IPS-NIHi7 (cell line): ENCODE results near the gene KCNA1.

Experiments
- DNase-seq: peaks from one replicate; pipeline ENCODE4 v3.0.0; 2012; ENCODE audit warnings: mixed read lengths; ENCODE audit errors: extremely low spot score

KCNA1 gene

DNA sequence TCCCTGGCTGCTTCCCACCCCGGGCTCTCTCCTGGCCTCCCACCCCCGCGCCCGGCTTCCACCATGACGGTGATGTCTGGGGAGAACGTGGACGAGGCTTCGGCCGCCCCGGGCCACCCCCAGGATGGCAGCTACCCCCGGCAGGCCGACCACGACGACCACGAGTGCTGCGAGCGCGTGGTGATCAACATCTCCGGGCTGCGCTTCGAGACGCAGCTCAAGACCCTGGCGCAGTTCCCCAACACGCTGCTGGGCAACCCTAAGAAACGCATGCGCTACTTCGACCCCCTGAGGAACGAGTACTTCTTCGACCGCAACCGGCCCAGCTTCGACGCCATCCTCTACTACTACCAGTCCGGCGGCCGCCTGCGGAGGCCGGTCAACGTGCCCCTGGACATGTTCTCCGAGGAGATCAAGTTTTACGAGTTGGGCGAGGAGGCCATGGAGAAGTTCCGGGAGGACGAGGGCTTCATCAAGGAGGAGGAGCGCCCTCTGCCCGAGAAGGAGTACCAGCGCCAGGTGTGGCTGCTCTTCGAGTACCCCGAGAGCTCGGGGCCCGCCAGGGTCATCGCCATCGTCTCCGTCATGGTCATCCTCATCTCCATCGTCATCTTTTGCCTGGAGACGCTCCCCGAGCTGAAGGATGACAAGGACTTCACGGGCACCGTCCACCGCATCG, 1.8 kb downstream of the KCNA1 start:
- no peak for DNase-seq

DNA sequence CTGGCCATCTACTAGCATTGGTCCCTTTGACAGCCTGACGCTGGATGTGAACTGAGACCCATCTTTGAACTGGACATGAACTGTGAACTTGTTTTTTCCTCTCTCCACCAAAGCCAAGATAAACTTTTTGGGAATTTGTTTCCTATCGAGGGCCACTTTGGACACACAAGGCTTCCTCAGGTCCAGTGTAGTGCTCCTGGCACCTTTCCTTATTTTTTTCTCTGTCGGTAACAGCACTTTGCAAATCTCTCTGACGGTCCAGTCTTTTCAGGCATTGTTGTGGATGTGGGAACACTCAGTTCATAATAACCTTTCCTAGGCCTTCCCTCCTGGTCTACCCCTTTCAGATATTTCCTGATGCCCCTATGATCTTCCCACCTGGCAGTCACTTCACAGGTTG, 5.0 kb downstream of the KCNA1 start:
- no peak for DNase-seq

DNA sequence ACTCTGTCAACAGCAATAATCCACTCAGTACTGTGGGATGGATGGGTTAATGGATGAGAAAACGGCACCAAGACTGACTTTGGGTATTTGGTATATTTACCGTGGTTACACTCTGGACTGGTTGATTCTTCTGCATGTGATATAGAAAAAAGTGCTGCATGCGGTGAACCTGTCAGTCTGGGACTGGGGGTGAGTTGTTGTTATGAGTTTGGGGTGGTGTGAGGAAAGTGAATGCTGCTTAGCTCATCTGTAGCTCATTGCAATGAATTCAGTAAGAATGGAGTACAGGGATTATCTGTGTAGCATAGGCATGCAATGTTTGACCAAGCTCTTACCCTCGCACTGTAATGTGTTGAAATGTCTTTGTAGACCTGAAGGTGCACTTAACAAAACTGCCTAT, 6.0 kb downstream of the KCNA1 start:
- no peak for DNase-seq

DNA sequence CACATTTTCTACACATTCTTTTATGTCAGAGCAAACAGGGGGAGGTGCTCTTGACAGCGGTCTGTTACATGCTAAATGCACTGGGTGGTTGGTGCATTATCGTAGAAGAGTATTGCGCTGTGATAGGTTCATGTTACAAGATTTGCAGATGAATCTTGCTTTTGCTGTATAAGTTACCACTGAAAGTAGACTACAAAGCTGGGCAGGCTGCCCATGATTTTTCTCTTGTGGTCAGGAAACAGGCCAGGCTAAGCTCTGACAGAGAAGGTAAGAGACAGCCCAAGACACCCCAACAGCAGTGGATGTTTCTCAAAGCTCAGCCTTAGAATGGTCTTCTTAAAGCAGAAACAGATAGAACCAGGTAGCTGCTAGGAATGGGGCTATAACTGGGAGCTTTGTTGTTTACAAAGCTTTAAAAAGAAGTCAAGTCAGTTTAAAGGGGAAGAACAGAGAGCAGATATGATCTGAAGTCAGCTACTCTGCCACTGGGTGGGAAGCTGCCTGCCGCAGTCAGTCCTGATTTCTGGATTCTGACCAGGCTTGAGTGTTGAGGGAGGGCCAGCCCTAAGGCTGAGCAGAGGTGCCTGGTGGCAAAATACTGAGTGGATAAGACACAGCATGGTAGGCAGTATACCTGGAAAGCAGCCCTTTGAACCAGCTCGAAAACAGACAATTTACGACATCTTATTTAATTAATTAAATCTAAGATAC, 9.4 kb downstream of the KCNA1 start:
- DNase-seq: no peak

DNA sequence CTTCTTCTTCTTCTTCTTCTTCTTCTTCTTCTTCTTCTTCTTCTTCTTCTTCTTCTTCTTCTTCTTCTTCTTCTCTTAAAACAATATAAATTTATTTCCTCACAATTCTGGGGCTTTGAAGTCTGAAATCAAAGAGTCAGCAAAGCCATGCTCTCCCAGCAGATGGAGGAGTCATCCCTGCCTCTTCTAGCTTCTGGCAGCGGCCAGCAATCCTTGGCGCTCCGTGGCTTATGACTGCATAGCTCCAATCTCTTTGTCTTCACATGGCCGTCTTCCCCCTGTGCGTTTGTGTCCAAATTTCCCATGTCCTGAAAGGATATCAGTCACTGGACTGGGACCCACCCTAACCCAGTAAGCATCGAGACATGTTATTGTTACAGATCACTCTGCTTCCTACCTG, 22.9 kb downstream of the KCNA1 start:
- no peak for DNase-seq

DNA sequence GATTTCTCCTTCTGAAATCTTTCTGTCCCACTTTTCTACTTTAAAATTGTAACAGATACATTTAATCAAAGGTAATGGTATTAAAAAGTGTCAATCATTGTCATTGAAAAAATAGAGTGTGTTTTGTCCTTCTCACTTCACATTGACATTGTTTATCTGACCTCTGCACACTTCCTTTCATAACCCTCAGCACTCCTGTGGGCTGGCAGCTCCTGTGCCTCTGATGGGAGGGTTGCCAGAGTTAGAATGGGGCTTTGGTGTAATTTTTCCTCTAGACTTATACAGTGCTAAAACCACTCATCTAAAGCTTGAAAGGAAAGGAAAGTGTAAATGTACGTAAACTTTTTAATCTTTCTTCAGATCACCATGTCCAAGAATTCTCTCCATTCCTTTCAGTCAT, 23.7 kb downstream of the KCNA1 start:
- DNase-seq: no peak

DNA sequence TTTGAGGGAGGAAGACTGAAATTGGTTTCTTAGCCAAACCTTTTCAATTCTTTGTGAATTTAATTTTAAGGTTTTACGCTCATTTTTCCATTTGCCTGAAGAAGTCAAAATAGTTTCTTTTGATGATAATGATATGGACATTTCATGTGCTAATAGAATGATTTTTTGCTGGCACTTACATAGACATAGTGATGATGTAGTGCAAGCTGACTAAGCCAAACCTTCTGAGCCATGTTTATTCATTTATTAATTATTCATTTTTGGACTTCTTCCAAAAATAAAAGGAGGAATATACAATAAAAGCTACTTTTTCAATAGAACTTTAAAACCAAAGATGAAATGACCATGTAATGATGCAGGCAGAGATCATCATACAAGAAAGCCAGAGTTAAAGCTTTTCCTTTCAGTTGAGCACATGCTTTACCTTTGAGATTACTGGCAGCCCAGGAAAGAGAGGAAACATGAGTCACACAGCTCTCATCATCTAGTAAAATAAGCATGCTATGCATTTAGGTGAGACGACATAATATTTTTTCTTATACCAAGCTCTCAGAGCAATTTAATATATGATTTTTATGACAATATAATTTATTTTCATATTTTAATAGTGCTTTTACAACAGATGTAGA, 24.8 kb downstream of the KCNA1 start:
- no peak for DNase-seq

DNA sequence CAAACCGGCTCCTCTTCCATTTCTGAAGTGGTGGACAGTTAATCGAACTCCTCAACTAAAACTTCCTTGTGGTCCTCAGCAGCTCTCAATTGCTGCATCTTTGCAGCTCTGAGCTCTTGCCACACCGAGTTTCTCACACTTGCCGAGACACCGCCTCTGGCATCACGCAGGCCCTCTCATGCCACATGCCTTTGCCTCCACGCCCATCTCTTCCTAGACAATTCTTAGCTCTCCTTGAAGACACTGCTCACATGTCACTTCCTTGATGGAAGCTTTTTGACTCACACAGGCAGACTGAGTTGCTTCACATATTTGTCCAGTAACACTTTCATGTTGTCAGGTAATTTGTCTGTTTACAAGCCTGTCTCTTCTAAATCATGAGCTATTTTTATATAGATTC, 29.2 kb downstream of the KCNA1 start:
- no peak for DNase-seq

DNA sequence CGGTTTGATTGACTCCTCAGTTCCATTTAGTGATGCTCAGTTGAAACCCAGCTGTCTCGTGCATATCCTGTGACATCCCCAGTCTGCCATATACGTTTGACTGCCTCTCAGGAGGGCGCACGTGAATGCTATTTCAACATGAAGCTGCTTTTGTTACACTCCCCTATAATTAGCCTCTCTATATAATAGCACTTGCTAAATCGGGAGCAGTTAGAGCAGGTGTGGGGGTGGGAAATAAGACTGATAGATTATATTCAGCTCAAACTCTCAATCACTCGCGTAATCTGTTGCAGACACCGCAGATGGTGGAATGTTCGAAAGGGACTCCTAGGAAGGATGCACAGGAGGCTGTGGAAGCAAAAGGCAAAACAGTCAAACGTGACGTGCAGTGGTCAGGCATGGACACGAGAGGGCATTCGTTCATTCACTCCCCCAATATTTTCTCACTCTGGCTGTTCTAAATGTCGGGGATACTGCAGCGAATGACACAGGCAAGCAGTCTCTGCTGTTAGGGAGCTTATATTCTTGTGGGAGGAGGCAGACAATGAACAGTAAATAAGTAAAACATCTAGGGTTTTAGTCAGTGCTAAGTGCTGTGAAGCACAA, 29.8 kb downstream of the KCNA1 start:
- no peak for DNase-seq

DNA sequence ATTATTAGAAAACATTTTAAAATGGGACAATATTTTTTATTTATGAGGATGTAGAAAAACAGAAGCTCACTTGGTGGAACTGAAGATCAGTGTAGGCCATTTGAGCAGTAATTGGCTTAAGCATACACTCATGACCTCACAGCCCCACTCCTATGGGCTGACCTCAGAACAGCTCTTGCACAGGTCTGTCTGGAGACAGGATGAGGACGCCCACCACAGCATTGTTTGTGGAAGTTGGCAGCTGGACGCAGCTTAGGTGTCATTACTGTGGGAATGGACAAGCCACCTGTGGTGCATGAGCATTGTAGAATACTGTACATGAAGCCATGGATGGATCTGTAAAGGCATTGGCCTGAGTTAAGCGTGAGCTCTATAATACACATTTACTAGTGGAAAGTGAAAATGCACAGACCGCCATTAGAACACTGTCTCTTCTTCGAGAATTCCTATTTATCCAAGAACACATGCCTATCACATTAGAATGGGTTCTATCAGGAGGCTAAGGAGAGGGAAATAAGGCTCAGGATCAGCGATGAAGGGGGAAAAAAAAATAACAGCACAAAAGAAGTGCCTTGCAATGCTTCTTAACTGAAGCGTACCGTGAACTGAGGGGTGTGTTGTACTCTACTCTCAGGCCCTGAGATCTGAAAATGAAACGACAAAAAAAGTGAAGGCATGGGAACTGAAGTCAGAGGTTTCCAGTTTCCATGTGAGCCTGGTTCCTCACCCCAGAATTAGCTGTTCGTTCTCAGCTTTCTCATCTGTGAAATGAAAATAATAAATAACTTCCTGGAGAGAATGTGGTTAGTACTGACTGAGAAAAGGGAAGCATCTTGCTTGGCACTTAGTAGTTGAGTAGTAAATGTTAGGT, 33.6 kb downstream of the KCNA1 start:
- DNase-seq: no peak

DNA sequence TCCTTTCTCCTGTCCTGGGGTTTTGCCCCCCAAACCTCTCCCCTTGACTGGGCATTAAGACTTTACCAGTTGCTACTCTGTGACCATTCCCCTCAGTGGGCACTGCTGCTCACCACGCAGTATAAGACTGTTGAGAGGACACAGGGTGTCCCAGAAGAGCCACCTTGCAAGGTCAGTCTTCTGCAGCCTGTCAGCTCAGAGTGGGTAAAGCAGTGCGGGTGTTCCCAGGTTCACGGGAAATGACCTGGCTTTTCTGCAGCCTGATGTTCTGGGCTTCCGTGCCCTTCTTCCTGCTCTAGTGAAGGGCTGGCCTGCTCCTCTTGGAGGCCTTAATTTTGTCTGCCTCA, 34.2 kb downstream of the KCNA1 start:
- no peak for DNase-seq

DNA sequence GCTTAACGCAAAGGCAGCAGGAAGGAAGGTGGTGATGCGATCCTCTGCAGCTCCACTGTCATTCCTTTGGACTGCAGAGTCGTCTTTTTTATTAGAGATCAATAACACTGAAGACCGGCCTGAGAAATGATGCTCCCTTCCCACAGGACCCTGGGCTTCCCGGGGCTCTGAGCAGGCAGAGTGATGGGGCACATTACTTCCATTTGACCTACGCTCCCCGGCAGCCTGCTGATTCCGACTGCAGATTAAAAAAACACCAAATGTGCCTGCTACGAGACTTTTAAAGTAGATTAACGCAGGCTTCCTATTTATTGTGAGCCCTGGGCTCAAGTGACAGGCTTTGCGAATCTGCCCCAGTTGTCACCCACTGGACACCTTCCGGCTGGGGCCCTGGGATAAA, 37.5 kb downstream of the KCNA1 start:
- no peak for DNase-seq

DNA sequence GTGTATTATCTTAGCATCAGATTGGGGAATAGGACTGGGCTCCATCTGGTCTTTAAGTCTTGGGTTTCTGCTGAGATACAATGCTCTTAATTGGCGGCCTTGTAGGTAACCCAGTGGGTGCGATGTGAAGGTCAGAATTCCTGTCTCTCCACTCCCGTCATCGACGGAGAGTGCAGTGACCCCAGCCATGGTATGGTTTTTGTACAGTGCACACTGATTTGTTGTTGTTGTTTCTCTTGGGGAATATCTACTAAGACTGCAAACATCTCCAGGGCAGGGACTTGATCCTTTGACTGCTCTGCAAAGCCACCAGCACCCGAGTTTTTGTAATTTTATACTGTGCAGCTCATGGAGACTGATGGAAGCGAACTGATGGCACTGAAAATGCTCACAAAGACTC, 41.4 kb downstream of the KCNA1 start:
- no peak for DNase-seq

DNA sequence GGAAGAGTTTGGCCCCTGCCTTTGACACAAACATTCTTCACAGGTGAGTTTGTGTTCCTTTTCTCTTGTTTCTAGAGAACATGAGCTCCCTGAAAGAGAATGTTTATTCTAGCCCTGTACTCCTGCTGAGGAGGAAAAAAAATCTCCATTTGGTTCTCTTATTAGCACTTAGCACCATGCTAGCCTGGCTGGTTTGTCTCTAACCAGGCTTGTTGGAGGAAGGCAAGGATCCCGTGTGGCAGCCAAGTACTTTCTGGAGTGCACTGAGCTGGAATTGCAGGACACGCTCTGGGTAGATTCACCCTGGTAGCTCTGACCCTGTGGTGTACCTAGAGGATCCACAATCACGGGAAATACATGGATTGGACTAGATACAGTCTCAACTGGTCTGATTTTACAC, 41.9 kb downstream of the KCNA1 start:
- DNase-seq: no peak

DNA sequence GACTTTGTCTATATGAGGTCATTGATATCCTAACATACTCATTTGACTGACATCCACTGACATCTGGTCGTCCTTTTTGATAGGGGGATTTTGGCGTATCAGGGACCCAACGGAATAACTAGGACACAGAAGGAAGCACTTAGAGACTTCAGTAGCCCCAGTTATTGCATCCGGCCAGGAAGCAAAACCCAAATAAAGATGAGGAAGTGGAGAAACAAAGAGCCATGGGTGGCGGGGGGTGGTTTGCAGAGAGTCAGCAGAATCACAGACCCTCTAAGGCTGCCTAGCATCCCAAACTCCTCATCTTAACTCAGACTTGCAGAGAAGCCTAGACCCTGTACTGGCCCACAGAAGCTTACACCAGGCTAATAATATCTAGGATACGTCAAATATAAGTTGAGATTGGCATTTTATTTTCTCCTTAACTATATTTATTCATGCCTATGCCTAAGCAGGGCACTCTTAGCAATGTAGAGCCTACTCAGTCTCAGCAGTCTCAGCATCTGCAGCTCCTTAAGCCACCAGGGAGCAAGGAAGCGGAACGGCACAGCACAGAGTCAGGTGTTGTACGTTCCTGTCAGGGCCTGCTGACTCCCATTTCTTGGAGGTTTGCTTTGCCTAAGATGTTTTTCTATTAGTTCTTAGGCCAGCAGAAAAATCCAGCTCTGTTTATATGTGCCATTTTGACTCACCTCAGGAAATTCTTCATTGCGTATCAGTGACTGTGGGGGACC, 45.1 kb downstream of the KCNA1 start:
- no peak for DNase-seq

DNA sequence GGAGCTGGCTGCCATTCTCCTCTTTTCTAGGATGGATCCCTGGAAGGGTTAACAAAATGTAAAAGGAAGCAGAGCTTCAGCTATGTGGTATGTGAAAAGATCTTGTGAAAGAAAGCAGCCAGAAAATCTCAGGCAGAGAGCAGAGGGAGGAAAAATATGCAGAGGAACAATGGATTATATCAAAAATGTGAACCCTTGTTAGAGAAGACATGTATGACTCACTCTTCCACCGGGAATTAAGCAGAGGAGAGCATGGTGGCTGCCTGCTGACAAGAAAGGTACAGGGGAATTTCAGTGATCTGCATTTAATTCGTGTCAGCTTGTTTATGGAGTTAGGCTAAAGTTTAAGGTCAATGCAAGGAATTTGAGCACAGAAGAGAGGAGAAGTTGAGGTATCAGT, 46.3 kb downstream of the KCNA1 start:
- DNase-seq: no peak

DNA sequence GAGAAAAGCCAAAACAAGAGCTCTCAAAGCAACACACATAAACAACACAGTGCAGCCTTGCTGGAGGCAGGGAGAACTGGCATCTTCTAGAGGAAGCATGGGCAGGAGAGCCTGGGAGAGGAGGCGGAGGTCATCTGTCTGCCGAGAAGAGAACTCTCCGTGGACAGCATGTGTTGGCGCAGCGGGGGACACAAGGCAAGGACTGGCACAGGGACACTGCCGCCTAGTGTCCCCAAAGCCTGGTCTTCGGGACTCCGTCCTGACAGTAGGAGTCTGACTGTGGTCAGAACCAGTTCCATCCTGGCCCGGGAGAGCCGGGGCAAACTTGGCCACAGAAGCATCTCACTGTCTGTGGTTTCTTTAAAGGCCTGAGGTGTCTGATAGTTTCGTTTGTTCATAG, 47.3 kb downstream of the KCNA1 start:
- no peak for DNase-seq

DNA sequence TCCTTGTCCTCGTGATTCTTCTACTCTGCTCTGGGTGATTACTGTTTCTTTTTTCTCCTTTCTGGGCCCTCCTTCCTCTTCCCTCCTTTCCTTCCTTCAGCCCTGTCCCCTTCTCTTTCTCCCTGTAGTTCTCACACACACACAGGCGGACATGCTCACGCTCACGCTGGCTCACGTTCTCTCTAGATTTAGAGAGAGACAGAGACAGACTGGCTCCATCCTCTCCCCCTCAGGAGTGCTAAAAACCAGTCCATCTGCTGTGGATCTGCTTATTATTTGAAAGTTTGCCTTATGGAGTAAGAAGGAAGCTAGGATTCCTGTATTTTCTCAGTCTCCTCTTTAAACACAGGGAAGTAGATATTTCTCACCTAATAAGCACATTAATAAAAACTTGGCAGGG, 48.1 kb downstream of the KCNA1 start:
- no peak for DNase-seq

DNA sequence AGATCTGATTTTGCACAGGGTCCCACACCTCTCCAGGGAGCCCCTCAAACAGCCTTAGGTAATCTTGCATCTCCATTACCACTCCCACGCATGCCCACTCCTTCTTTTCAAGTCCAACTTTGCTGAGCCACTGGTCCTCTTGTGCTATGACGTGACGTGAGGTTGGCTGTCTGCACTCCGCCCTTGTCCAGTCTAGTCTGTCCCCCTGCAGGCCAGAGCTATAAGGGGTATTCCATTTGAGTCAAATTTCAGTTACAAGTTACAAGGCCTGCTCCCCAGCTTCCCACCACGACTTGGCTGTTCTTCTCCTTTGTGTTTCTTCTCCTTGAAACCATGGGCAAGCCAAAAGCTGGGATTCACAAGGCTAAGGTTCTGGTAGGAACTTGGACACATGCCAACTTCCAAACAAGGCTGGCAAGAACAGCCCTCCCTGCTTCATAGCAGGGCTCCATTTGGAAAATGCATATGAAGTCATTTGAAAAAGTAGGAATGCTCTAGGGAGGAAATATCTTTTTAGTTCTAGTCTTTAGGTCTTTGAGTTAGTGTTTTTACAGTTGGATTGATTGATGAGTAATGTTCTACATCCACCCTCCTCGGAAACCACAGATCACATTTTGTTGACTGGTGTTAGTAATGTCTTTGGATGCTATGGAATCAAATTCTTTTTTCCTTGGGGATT, 49.1 kb downstream of the KCNA1 start:
- no peak for DNase-seq

DNA sequence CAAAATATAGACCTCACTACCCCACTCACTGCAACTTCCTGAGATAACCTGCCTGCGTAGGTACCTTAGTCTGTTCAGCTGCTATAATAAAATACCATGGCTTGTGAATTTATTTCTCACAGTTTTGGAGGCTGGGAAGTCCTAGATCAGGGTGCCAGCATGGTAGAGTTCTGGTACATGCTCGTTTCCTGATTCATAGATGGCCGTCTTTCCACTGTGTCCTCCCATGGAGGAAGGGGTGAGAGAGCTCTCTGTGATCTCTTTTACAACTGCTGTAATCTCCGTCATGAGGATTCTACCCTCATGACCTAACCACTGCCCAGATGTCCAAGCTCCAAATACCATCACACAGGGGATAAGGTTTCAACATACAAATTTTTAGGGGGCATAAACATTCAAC, 49.7 kb downstream of the KCNA1 start:
- no peak for DNase-seq

DNA sequence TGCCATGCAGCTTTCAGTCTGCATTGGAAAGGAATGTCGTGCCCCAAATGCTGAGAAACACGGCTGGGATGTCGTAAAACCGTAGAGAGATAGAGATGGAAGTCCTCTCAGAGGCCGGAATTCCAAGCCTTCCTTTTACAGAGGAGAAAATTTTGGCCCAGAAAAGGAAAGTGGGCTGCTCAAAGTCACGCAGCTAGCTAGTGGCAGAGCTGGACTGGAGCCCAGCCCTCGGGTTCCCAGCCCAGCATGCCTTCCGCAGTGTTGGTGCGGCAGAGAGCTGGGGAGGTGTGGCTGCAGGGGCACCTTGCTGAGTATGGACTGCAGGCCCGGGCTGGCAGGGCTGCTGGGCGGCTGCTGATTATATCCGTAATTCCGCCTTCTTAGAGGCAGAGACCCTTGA, 50.3 kb downstream of the KCNA1 start:
- peak; percentile 43 for DNase-seq
